Stimulated activated CD4-positive, alpha-beta T cell treated with anti-CD3 and anti-CD28 coated beads, Interleukin-12 subunit alpha, Interleukin-12 subunit beta, amount 100 ng/mL, for 24 hours (primary cell): ENCODE results near the gene ADPRHL1.

Source experiments
- DNase-seq, 2 experiments: peaks; one replicate each; pipeline ENCODE4 v3.0.0-alpha.2; 2020; ENCODE audit warnings: low read depth in 2 of 2

ADPRHL1 gene

GRCh38 chr13:113432506-113433270 is 20.6 kb downstream of the ADPRHL1 start:
- DNase-seq, result no peak

DNA sequence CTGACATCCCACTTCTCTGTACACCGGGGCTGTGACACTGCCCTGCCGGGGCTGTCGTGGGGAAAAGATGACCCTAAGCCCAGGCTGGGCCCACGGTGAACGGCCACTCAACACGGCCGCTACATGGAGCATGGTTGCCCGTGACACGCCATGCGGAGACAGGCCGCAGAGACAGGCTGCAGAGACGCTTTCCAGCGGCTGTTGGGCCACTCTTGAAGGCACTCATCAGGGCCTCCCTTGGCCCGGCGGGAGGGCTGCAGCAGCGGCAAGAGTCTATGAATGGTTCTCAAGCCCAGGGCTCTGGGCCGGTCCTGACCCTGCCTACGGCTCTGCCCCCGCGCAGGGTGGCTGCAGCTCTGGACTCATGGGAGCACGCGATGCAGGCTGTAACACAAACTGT is 22.1 kb downstream of the ADPRHL1 start:
- no peak for DNase-seq

DNA sequence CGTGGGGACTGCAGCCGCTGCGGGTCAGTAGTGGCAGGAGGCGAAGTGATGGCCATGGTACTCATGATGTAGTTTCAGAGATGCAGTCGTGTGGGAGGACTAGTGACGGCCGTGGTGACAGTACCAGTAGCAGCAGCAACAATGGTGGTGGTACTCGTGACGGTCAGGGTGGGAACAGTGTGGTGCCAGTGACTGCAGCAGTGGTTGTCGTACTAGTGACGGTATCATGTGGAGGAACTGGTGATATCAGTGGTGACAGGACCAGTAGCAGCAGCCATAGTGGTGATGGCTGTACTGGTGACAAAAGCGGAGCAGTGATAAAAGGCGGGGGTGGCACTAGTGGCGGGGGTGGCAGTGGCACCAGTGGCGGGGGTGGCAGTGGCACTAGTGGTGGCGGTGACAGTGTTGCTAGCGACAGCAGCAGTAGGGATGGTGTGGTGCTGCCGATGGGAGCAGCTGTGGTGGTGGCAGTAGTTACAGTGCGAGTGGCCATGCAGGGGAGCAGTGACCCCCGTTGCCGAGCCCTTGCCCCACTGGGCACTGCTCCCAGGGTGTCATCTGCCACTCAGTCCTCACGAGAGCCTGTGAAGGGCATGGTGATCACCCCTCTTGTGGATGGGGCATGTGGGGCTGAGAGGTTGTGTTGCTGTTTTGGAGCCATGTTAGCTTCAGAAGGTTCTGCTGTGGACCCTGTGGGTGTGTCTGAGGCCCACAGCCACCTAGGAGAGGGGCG is 22.7 kb downstream of the ADPRHL1 start:
- DNase-seq, result no peak

GRCh38 chr13:113429608-113429985 is 23.7 kb downstream of the ADPRHL1 start:
- no peak for DNase-seq

DNA sequence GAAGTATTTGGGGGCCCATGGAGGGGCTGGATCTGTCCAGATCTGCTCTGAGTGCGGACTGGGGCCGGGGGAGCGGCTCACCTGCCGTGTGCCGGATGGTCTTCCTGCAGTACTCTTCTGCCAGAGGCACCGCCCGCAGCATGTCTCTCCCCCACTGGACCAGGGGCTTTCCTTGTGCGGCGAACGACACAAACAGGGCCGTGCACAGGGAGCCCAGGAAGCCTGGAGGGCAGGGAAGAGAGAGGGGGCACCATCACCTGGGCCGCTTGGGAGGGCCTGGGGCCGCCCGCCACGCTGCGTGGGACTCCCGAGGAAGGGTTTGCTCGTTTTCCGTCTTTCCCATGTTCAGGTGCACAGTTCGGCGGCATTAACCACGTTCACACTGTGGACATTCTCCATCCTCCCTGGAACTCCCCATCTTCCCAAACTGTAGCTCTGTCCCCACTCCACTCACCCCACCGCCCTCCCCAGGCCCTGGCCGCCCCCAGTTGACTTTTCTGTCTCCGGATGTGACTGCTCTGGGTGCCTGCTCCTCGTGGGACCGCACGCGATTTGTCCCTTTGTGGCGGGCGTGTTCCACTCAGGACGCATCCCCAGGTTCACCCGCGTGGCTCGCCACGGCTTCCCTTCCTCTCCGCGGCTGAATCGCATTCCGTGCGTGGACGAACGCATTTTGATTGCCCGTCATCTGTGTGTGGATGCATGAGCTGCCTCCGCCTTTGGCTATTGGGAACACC is 24.2 kb downstream of the ADPRHL1 start:
- DNase-seq, result no peak

GRCh38 chr13:113428469-113428865 is 24.8 kb downstream of the ADPRHL1 start:
- DNase-seq, result no peak

DNA sequence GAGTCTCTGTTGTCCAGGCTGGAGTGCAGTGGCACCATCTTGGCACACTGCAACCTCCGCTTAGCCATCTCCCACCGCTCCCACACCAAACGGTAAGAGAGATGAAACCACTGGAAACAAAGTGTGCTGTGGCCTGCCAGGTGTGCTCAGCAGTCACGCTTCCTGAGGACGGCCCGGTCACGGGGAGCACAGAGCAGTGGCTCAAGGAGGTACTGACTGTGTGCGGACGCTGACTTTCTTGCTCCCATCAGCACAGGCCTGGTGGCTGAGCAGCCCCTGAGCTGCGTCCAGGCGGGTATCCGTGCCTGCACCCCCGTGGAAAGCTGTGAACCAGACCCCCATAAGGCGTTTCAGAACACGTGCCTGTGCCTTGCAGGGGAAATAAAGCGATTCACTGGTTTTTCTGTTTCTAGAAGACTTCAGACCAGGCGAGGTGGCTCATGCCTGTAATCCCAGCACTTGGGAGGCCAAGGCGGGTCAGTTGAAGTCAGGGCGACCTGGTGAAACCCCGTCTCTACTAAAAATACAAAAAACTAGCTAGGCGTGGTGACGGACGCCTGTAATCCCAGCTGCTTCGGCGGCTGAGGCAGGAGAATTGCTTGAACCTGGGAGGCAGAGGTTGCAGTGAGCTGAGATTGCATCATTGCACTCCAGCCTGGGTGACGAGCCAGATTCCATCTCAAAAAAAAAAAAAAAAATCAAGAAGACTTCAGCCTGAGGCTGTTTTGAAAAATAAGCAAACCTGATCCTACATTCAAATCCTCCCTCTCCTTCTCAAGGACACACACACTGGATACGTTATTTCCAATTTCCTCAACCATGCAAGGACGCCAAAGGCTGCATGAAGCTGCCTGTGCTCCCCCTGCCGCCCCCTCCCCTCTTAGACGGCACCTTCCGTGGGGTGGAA is 25.5 kb downstream of the ADPRHL1 start:
- DNase-seq, result no peak

- no peak for DNase-seq
These were observed 26.7 kb downstream of the ADPRHL1 start for GRCh38 chr13:113426591-113426986.

DNA sequence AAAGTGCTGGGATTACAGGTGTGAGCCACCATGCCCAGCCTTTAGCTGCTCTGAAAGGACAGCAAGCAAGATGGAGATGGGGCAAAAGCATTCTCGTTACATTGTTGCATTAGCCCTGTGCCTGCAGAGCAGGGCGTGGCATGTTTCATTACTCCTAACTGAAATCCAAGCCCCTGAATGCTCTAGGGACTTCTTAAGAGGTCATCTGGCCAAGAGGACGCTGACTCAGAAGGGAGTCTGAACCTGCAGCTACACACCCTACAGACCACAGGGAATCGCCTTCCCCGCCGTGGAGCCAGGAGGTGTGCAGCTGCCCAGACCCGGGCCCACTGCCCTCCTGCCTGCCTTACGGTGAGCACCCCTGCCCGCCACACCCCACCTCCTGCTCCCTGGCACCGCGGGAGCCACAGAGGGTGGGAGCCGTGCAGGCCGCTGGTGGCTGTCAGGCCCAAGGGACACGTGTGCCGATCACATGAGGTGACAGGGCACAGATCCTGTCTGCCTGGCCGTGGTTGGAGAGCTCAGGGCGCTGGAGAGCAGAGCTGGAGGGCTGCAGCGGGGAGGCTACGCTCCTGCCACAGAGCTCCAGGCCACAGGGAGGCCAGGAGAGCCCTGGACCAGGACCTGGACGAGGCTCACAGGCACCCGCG is 27.2 kb downstream of the ADPRHL1 start:
- no peak for DNase-seq

DNA sequence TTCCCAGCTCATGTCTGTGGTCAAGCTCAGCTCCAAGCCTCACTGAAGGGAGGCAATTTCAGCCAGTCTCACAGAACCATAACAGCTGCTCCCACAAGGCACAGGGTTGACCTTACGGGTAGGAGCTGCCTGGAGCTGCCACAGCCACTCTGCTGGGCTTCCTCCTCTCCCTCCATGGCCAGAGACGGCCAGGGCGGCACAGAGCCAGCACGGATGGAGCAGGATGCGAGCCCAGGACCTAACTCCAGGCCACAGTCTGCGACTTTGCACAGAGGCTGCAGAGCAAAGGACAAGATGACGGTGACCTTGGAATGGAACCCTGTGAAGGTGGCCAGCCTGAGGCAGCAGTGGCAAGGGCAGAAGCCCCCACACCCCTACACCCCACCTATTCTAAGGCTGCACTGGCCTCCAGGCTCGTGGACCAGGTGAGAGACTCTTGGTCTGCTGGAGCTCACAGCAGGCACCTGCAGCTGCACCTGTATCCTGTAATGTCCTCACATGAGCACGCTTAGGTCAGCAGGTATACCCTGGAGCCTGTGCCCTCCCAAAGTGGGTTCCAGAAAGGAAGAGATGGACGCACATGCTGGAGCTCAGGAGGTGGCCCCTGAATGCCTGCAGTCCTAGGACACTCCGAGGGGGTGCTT is 29.6 kb downstream of the ADPRHL1 start:
- DNase-seq, result no peak

DNA sequence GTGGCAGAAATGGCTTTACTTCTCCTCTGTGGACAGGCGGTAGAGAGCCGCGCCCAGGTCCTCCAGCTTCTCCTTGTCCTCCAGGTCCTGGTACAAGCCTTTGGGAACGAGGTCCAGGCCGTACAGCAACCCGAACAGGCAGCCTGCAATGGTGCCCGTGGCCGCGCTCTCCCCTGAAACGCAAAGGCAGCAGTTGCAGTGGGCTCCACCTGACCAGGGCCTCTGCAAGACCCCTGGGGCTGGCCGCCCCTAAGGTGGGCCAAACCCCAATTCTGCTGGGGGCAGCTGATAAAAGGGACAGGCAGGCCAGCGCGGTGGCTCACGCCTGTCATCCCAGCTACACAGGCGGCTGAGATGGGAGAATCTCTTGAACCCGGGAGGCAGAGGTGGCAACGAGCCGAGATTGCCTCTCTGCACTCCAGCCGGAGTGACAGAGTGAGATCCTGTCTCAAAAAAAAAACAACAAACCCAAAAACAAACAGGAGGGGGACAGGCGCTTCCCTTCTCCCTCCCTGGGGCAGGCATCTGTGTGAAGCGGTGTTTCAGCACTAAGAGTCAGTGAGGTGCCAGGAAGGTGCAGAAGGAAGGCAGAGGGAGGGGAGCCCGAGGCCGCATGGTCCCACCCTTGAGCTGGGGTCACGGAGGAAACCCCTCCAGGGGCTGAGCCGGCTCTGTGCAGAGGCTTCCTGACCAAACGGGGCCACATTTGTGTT is 30.3 kb downstream of the ADPRHL1 start:
- no peak for DNase-seq

DNA sequence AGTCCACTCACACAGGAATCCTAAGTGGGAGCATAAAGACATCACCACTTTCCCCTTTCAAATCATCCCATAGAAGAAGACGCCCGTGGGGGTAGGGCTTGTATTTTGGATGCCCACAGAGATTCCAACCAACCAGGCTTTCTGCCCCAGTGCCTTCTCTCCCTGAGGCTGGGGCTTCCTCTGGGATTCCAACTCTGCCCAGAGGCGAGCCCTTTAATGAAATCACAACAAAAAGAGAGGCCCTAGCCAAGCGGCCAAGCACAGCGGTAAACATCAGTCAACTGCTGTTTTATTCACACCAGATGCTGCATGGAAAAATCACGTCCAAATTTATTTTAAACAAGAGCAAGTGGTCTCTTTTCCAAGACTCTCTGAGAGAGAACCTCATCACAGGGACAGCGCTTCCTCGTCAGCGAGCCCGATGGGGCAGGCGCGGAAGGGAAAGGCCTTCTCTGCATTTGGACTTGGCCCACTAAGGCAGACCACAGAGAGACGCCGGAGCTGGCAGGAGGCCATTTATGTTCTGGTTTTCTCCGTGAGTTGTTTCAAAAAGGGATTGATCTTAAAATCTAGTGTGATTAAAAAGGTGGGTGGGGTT is 31.5 kb downstream of the ADPRHL1 start:
- no peak for DNase-seq

GRCh38 chr13:113420833-113421600 is 32.3 kb downstream of the ADPRHL1 start:
- DNase-seq, result no peak

GRCh38 chr13:113420232-113420631 is 33.1 kb downstream of the ADPRHL1 start:
- DNase-seq, result no peak

DNA sequence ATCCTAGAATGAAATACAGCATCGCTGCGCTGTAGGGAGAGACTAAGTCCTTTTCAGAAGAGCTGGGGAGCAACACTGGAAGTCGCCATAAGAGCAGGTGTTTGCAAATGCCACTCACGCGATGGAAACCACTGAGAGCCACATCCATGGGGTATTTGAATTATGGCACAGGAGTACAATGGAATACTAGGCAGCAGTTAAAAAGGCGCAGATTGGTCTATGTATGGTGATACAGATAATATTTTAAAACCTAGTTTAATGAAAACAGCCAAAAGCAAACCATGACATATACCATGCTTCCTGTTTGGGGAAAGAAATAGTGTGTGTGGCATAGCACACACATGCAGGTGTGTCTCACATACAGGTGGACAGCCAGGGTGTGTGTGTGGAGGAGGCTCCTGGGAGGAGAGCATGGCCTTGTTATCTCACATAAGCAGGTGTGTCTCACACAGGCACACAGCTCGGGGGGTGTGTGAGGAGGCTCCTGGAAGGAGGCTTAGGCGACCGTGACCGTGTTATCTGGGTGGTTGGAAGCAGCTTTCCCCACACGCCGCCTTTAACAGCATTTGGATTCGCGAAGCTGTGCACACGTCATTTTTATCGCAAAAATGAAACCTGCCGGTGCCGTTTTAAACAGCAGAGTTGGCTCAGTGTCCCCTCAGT is 33.6 kb downstream of the ADPRHL1 start:
- DNase-seq, result no peak

- DNase-seq, result no peak
These were observed 34.6 kb downstream of the ADPRHL1 start for GRCh38 chr13:113418722-113419049.

- DNase-seq, result no peak
These were observed 35.2 kb downstream of the ADPRHL1 start for GRCh38 chr13:113417836-113418721.
